Erythroblast (primary cell): ENCODE measurements around the gene ZNF469.

ENCODE experiments used
- GATA1 ChIP-seq: IDR thresholded peaks from 2 replicates; pipeline ENCODE4 v1.6.1; 2011; ENCODE audit warnings: low read depth, mild to moderate bottlenecking, control low read depth, low read length, moderate library complexity
- POLR2A ChIP-seq: IDR thresholded peaks from 2 replicates; pipeline ENCODE4 v1.6.1; 2011; ENCODE audit warnings: mild to moderate bottlenecking, low read length

- TF ChIP-seq POLR2A (no peak), GATA1 (no peak)
These were observed 16.1 kb upstream of the ZNF469 start for GRCh38 chr16:88366704-88367047.
